HEK293T (cell line): ENCODE measurements around the gene UNC50.

Experiments used
- CTCF ChIA-PET: fragments of 350-600 bp; formaldehyde crosslinking; extraction: SDS; loops from one replicate; lab custom pipeline; 2021; ENCODE audit warnings: antibody characterized with exemption, inconsistent platforms; lab: Yijun Ruan, JAX
- POLR2A ChIA-PET: fragments of 350-600 bp; formaldehyde crosslinking; extraction: SDS; loops from one replicate; lab custom pipeline; 2020; ENCODE audit warnings: antibody characterized with exemption, inconsistent platforms; lab: Yijun Ruan, JAX
- DNase-seq: peaks from one replicate; pipeline ENCODE4 v3.0.0; 2012; ENCODE audit warnings: mixed read lengths; ENCODE audit errors: extremely low spot score
- ARNT ChIP-seq: fragments of 450-650 bp; IDR thresholded peaks from 2 replicates; pipeline ENCODE4 v1.6.1; 2017; ENCODE audit warnings: mild to moderate bottlenecking
- BHLHE40 ChIP-seq: fragments of 450-650 bp; IDR thresholded peaks from 2 replicates; pipeline ENCODE4 v1.6.1; 2016; ENCODE audit warnings: mild to moderate bottlenecking, moderate library complexity, borderline replicate concordance
- CTBP1 ChIP-seq: fragments of 450-650 bp; IDR thresholded peaks from 2 replicates; pipeline ENCODE4 v1.6.1; 2016; ENCODE audit warnings: borderline replicate concordance
- ELF4 ChIP-seq: fragments of 450-650 bp; IDR thresholded peaks from 2 replicates; pipeline ENCODE4 v1.6.1; 2017; ENCODE audit warnings: antibody characterized with exemption
- FOXA1 ChIP-seq: fragments of 450-650 bp; IDR thresholded peaks from 2 replicates; pipeline ENCODE4 v1.6.1; 2016; ENCODE audit warnings: mild to moderate bottlenecking
- FOXK2 ChIP-seq: fragments of 450-650 bp; IDR thresholded peaks from 2 replicates; pipeline ENCODE4 v1.6.1; 2016; ENCODE audit warnings: mild to moderate bottlenecking
- FOXM1 ChIP-seq: fragments of 450-650 bp; IDR thresholded peaks from 2 replicates; pipeline ENCODE4 v1.6.1; 2017; ENCODE audit warnings: mild to moderate bottlenecking, borderline replicate concordance
- HDGF ChIP-seq: fragments of 450-650 bp; IDR thresholded peaks from 2 replicates; pipeline ENCODE4 v1.6.1; 2017; ENCODE audit warnings: antibody characterized with exemption, borderline replicate concordance
- L3MBTL2 ChIP-seq: fragments of 450-650 bp; conservative IDR thresholded peaks from 2 replicates; pipeline ENCODE4 v1.6.1; 2016; ENCODE audit warnings: mild to moderate bottlenecking
- LEF1 ChIP-seq: fragments of 450-650 bp; IDR thresholded peaks from 2 replicates; pipeline ENCODE4 v1.6.1; 2017; ENCODE audit warnings: mild to moderate bottlenecking, borderline replicate concordance
- NFRKB ChIP-seq: fragments of 450-650 bp; IDR thresholded peaks from 2 replicates; pipeline ENCODE4 v1.6.1; 2016; ENCODE audit warnings: mild to moderate bottlenecking, moderate library complexity
- PKNOX1 ChIP-seq: fragments of 450-650 bp; IDR thresholded peaks from 2 replicates; pipeline ENCODE4 v1.6.1; 2016
- SP1 ChIP-seq: fragments of 450-650 bp; IDR thresholded peaks from 2 replicates; pipeline ENCODE4 v1.6.1; 2017
- SUZ12 ChIP-seq: fragments of 450-650 bp; IDR thresholded peaks from 2 replicates; pipeline ENCODE4 v1.6.1; 2016; ENCODE audit warnings: mild to moderate bottlenecking
- TARDBP ChIP-seq: fragments of 450-650 bp; IDR thresholded peaks from 2 replicates; pipeline ENCODE4 v1.6.1; 2016
- ZNF384 ChIP-seq: fragments of 450-650 bp; IDR thresholded peaks from 2 replicates; pipeline ENCODE4 v1.6.1; 2016

UNC50 gene

GRCh38 chr2:98568161-98568956 is 40.0 kb upstream of the UNC50 start:
- TF ChIP-seq BHLHE40 (no peak), LEF1 (no peak), L3MBTL2 (no peak), HDGF (no peak), TARDBP (no peak), FOXK2 (no peak), ELF4 (no peak), CTBP1 (no peak), ARNT (no peak), FOXM1 (no peak), SUZ12 (no peak), NFRKB (no peak)
- no peak for DNase-seq
- CTCF ChIA-PET, result interaction anchor here (0.6 to 1.8 kb wide), 4 partner anchors 9 to 491 kb away, joined by 3 to 10 read pairs (median 4); no protein-coding TSS in a partner anchor
- POLR2A ChIA-PET, result interaction anchor here (1.0 kb wide), 1 partner anchor 39 kb away, joined by 3 read pairs; no protein-coding TSS in a partner anchor

GRCh38 chr2:98569197-98569793 is 39.1 kb upstream of the UNC50 start:
- no peak for TF ChIP-seq CTBP1
- TF ChIP-seq LEF1, result no peak
- TF ChIP-seq ARNT, result no peak
- no peak for TF ChIP-seq ZNF384
- TF ChIP-seq ELF4, result no peak
- TF ChIP-seq HDGF, result no peak
- no peak for TF ChIP-seq SUZ12
- no peak for TF ChIP-seq NFRKB
- TF ChIP-seq TARDBP, result no peak
- no peak for TF ChIP-seq FOXA1
- TF ChIP-seq FOXK2, result no peak
- TF ChIP-seq FOXM1, result no peak
- TF ChIP-seq SP1, result no peak
- TF ChIP-seq PKNOX1, result no peak
- TF ChIP-seq L3MBTL2, result no peak
- POLR2A ChIA-PET, result no interaction called here
- CTCF ChIA-PET, result interaction anchor here (0.6 to 1.8 kb wide), 4 partner anchors 10 to 490 kb away, joined by 3 to 10 read pairs (median 4); no protein-coding TSS in a partner anchor
- peak; percentile 78 for DNase-seq

GRCh38 chr2:98569915-98570314 is 38.5 kb upstream of the UNC50 start:
- DNase-seq, result no peak
- TF ChIP-seq BHLHE40 (no peak), SUZ12 (no peak), SP1 (no peak), FOXK2 (no peak), TARDBP (no peak), FOXA1 (no peak), NFRKB (no peak), ELF4 (no peak), ARNT (no peak), HDGF (no peak), LEF1 (no peak), L3MBTL2 (no peak), CTBP1 (no peak), PKNOX1 (no peak), ZNF384 (no peak), FOXM1 (no peak)
- ChIA-PET CTCF (no interaction called here), POLR2A (no interaction called here)

- ChIA-PET CTCF (no interaction called here), POLR2A (no interaction called here)
- no peak for DNase-seq
- TF ChIP-seq TARDBP, result no peak
- no peak for TF ChIP-seq ELF4
- TF ChIP-seq FOXM1, result no peak
- TF ChIP-seq SUZ12, result no peak
- TF ChIP-seq PKNOX1, result no peak
- TF ChIP-seq FOXA1, result no peak
- TF ChIP-seq ZNF384, result no peak
- TF ChIP-seq FOXK2, result no peak
- no peak for TF ChIP-seq BHLHE40
- no peak for TF ChIP-seq NFRKB
Observed at GRCh38 chr2:98570356-98570755, 38.0 kb upstream of the UNC50 start.

GRCh38 chr2:98571121-98571701 is 37.2 kb upstream of the UNC50 start:
- no peak for TF ChIP-seq BHLHE40
- TF ChIP-seq TARDBP, result no peak
- no peak for TF ChIP-seq L3MBTL2
- TF ChIP-seq ARNT, result no peak
- TF ChIP-seq SUZ12, result no peak
- TF ChIP-seq FOXA1, result no peak
- TF ChIP-seq SP1, result no peak
- no peak for TF ChIP-seq HDGF
- no peak for TF ChIP-seq PKNOX1
- no peak for TF ChIP-seq ZNF384
- no peak for TF ChIP-seq CTBP1
- TF ChIP-seq ELF4, result no peak
- TF ChIP-seq FOXK2, result no peak
- TF ChIP-seq LEF1, result no peak
- CTCF ChIA-PET, result interaction anchor here (0.9 to 1.1 kb wide), 2 partner anchors 11 to 21 kb away, joined by 3 read pairs; no protein-coding TSS in a partner anchor
- DNase-seq, result no peak
- POLR2A ChIA-PET, result no interaction called here
